C4-2B (cell line): ENCODE data around the gene CTNNA1.

Experiments
- CTCF ChIP-seq: fragments of 450-650 bp; conservative IDR thresholded peaks from 2 replicates; pipeline ENCODE4 v1.5.1; 2017; ENCODE audit warnings: mild to moderate bottlenecking
- ZFX ChIP-seq: fragments of 450-650 bp; IDR thresholded peaks from 2 replicates; pipeline ENCODE4 v1.6.1; 2017

- no peak for TF ChIP-seq CTCF
- TF ChIP-seq ZFX: no peak
Measured at GRCh38 chr5:138978080-138978479, 224.9 kb downstream of the CTNNA1 start.
